DND-41 (cell line): ENCODE measurements around the gene ELMO3.

Experiments
- ATAC-seq: fragments of 200-7000 bp; cut with Tn5 transposase; 3 replicates; pipeline ENCODE4 v1.9.1; 2021; ENCODE audit warnings: low read depth; ENCODE audit not compliant: insufficient read depth
- DNase-seq: peaks from one replicate; pipeline ENCODE4 v3.0.0-alpha.2; 2020
- H2AFZ ChIP-seq: 2 replicates; pipeline ENCODE4 v1.6.0; 2012; ENCODE audit warnings: low read depth, low read length
- H3K27ac ChIP-seq: 2 replicates; pipeline ENCODE4 v1.5.1; 2012; ENCODE audit warnings: low read length, inconsistent platforms
- H3K27me3 ChIP-seq: fragments of 200-600 bp; sonication (generic); 2 replicates; pipeline ENCODE4 v1.6.0; 2012; ENCODE audit warnings: low read length, mild to moderate bottlenecking, inconsistent platforms; ENCODE audit not compliant: insufficient read depth, poor library complexity
- H3K36me3 ChIP-seq: 2 replicates; pipeline ENCODE4 v1.5.1; 2012; ENCODE audit warnings: low read length, inconsistent platforms; ENCODE audit not compliant: insufficient read depth
- H3K4me1 ChIP-seq: 2 replicates; pipeline ENCODE4 v1.5.1; 2012; ENCODE audit warnings: mild to moderate bottlenecking, low read length; ENCODE audit not compliant: insufficient read depth
- H3K4me2 ChIP-seq: 2 replicates; pipeline ENCODE4 v1.6.0; 2012; ENCODE audit warnings: mild to moderate bottlenecking, moderate library complexity, low read length, inconsistent platforms; ENCODE audit not compliant: insufficient read depth
- H3K4me3 ChIP-seq, 2 experiments: fragments of 200-600 bp in 1 of 2; shearing (Covaris generic) in 1 of 2; 2 replicates each; pipeline ENCODE4 v1.5.1; 2012 to 2016; ENCODE audit warnings: inconsistent platforms in 2 of 2, low read length in 2 of 2, mild to moderate bottlenecking in 2 of 2, low read depth in 1 of 2, moderate library complexity in 1 of 2
- H3K79me2 ChIP-seq: 2 replicates; pipeline ENCODE4 v1.6.0; 2012; ENCODE audit warnings: low read length, inconsistent platforms; ENCODE audit not compliant: insufficient read depth
- H3K9ac ChIP-seq: 2 replicates; pipeline ENCODE4 v1.6.0; 2012; ENCODE audit warnings: low read depth, mild to moderate bottlenecking, inconsistent platforms, low read length, moderate library complexity
- H3K9me3 ChIP-seq: 2 replicates; pipeline ENCODE4 v1.5.1; 2012; ENCODE audit warnings: low read length, moderate library complexity, mild to moderate bottlenecking, inconsistent platforms; ENCODE audit not compliant: insufficient read depth, severe bottlenecking
- H4K20me1 ChIP-seq: 2 replicates; pipeline ENCODE4 v1.6.0; 2012; ENCODE audit warnings: low read length; ENCODE audit not compliant: insufficient read depth
- CTCF ChIP-seq: IDR thresholded peaks from 2 replicates; pipeline ENCODE4 v1.5.1; 2012; ENCODE audit warnings: borderline replicate concordance, low read length, moderate library complexity, mild to moderate bottlenecking; ENCODE audit not compliant: poor library complexity, severe bottlenecking; ENCODE audit errors: extremely low read depth
- EZH2 ChIP-seq: IDR thresholded peaks from 3 replicates; pipeline ENCODE4 v1.6.1; 2012; ENCODE audit warnings: borderline replicate concordance, low read depth, mild to moderate bottlenecking, moderate library complexity, low read length, inconsistent platforms; ENCODE audit not compliant: severe bottlenecking

The ELMO3 gene

GRCh38 chr16:67176662-67177061 is 22.3 kb upstream of the ELMO3 start:
- TF ChIP-seq CTCF = no peak
- no peak for TF ChIP-seq EZH2
- peaks cover 3% of the 10 kb centered on the region for H3K27me3 ChIP-seq
- DNase-seq (no peak), ATAC-seq (no peak)
- H3K4me1 ChIP-seq = peaks cover 29% of the 10 kb centered on the region
- H4K20me1 ChIP-seq = peaks cover 16% of the 10 kb centered on the region
- no peak overlapping the region for H3K27ac ChIP-seq
- H3K4me3 ChIP-seq = no peak overlapping the region
- H3K9me3 ChIP-seq = no peaks in the 10 kb centered on the region
- no peaks in the 10 kb centered on the region for H3K36me3 ChIP-seq
- H3K9ac ChIP-seq = no peak overlapping the region
- H2AFZ ChIP-seq = no peak overlapping the region
- H3K79me2 ChIP-seq = peaks cover 13% of the 10 kb centered on the region
- H3K4me2 ChIP-seq = no peak overlapping the region

- TF ChIP-seq EZH2 (no peak), CTCF (no peak)
- peaks cover 18% of the 10 kb centered on the region for H4K20me1 ChIP-seq
- H3K4me2 ChIP-seq = no peak overlapping the region
- H2AFZ ChIP-seq = no peak overlapping the region
- peaks cover 42% of the 10 kb centered on the region for H3K4me1 ChIP-seq
- no peak overlapping the region for H3K4me3 ChIP-seq
- H3K9me3 ChIP-seq = no peaks in the 10 kb centered on the region
- no peaks in the 10 kb centered on the region for H3K36me3 ChIP-seq
- peaks cover 3% of the 10 kb centered on the region for H3K27me3 ChIP-seq
- ATAC-seq (no peak), DNase-seq (no peak)
- peaks cover 24% of the 10 kb centered on the region for H3K79me2 ChIP-seq
- H3K9ac ChIP-seq = no peak overlapping the region
- no peak overlapping the region for H3K27ac ChIP-seq
Observed at GRCh38 chr16:67177743-67178699, 20.9 kb upstream of the ELMO3 start.

- no peak overlapping the region for H2AFZ ChIP-seq
Observed at GRCh38 chr16:67179421-67180080, 19.4 kb upstream of the ELMO3 start.

More at GRCh38 chr16:67179421-67180080, 19.4 kb upstream of the ELMO3 start:
- Histone ChIP-seq H3K27ac (no peak overlapping the region), H4K20me1 (peaks cover 14% of the 10 kb centered on the region), H3K9me3 (no peaks in the 10 kb centered on the region), H3K27me3 (no peaks in the 10 kb centered on the region), H3K9ac (no peak overlapping the region; the same call in 1 of the 2 replicates), H3K4me1 (peaks cover 42% of the 10 kb centered on the region), H3K4me3 (no peak overlapping the region), H3K36me3 (no peaks in the 10 kb centered on the region), H3K4me2 (no peak overlapping the region), H3K79me2 (peaks cover 28% of the 10 kb centered on the region)
- DNase-seq (no peak), ATAC-seq (no peak)
- TF ChIP-seq EZH2 (no peak), CTCF (peak; percentile 45)
